ENCODE results near the gene TMEM223. TPM values are rescaled to one million over a fixed set of nuclear protein-coding genes. Genes with fewer than 3 reads are reported as not detected.
A peak's percentile ranks its signal among the peaks of the same experiment; 100 is the strongest.

Gene TMEM223
- total and polyA plus RNA-seq, 9 of the 15 experiments (the other 6 are each of a cell fraction or from before 2014, with no cell fraction given): 5.9 to 34.5 (median 19.6) TPM

GRCh38 chr11:62771144-62772021 is 20.4 kb downstream of the TMEM223 start, which contains the start of gene TAF6L (continued):
- TF ChIP-seq ZNF140 (CRISPR knock-in tag; IDR thresholded peaks at IDR 0.05): no peak
- TF ChIP-seq HOMEZ (CRISPR knock-in tag; IDR thresholded peaks at IDR 0.05): no peak
- TF ChIP-seq SMARCE1 (IDR thresholded peaks at IDR 0.05): no peak
- peak; percentile 95 for TF ChIP-seq RBM25 (IDR thresholded peaks at IDR 0.05; ENCODE audit: low read depth, low read length, severe bottlenecking)
- TF ChIP-seq, protein P1, sequence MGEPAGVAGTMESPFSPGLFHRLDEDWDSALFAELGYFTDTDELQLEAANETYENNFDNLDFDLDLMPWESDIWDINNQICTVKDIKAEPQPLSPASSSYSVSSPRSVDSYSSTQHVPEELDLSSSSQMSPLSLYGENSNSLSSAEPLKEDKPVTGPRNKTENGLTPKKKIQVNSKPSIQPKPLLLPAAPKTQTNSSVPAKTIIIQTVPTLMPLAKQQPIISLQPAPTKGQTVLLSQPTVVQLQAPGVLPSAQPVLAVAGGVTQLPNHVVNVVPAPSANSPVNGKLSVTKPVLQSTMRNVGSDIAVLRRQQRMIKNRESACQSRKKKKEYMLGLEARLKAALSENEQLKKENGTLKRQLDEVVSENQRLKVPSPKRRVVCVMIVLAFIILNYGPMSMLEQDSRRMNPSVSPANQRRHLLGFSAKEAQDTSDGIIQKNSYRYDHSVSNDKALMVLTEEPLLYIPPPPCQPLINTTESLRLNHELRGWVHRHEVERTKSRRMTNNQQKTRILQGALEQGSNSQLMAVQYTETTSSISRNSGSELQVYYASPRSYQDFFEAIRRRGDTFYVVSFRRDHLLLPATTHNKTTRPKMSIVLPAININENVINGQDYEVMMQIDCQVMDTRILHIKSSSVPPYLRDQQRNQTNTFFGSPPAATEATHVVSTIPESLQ (CRISPR knock-in tag; IDR thresholded peaks at IDR 0.05): no peak
- TF ChIP-seq HNRNPH1 (optimal IDR thresholded peaks at IDR 0.05; ENCODE audit: low read depth, low read length): no peak
- TF ChIP-seq, protein P2, sequence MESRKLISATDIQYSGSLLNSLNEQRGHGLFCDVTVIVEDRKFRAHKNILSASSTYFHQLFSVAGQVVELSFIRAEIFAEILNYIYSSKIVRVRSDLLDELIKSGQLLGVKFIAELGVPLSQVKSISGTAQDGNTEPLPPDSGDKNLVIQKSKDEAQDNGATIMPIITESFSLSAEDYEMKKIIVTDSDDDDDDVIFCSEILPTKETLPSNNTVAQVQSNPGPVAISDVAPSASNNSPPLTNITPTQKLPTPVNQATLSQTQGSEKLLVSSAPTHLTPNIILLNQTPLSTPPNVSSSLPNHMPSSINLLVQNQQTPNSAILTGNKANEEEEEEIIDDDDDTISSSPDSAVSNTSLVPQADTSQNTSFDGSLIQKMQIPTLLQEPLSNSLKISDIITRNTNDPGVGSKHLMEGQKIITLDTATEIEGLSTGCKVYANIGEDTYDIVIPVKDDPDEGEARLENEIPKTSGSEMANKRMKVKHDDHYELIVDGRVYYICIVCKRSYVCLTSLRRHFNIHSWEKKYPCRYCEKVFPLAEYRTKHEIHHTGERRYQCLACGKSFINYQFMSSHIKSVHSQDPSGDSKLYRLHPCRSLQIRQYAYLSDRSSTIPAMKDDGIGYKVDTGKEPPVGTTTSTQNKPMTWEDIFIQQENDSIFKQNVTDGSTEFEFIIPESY (CRISPR knock-in tag; IDR thresholded peaks at IDR 0.05): peak; percentile 25
- no peak for TF ChIP-seq RUNX1 (IDR thresholded peaks at IDR 0.05; ENCODE audit: low read depth)
- TF ChIP-seq ZNF668 (CRISPR knock-in tag; IDR thresholded peaks at IDR 0.05): no peak
- no peak for TF ChIP-seq ZNF253 (CRISPR knock-in tag; conservative IDR thresholded peaks at IDR 0.05)
- no peak for TF ChIP-seq SETDB1 (IDR thresholded peaks at IDR 0.05; ENCODE audit: low read length)
- no peak for TF ChIP-seq ZNF121 (CRISPR knock-in tag; conservative IDR thresholded peaks at IDR 0.05)
- TF ChIP-seq JUN (IDR thresholded peaks at IDR 0.05; ENCODE audit: borderline replicate concordance, low read depth, low read length): peak; percentile 24; the same call in 1 of the 2 replicates
- peak; percentile 53; the same call in 1 of the 2 replicates for TF ChIP-seq JUN (CRISPR knock-in tag; IDR thresholded peaks at IDR 0.05; ENCODE audit: borderline replicate concordance)
- 0 out of 4 replicates have a peak, but pooled peaks of 1 of the 2 experiments have one; percentile 16 for TF ChIP-seq TRIM24 (IDR thresholded peaks at IDR 0.05)
- TF ChIP-seq ZC3H8 (IDR thresholded peaks at IDR 0.05): no peak
- TF ChIP-seq MTA1 (IDR thresholded peaks at IDR 0.05; ENCODE audit: borderline replicate concordance): peak; percentile 76; the same call in 1 of the 2 replicates
- no peak for TF ChIP-seq ZNF586 (CRISPR knock-in tag; conservative IDR thresholded peaks at IDR 0.05)
- TF ChIP-seq, protein P3, sequence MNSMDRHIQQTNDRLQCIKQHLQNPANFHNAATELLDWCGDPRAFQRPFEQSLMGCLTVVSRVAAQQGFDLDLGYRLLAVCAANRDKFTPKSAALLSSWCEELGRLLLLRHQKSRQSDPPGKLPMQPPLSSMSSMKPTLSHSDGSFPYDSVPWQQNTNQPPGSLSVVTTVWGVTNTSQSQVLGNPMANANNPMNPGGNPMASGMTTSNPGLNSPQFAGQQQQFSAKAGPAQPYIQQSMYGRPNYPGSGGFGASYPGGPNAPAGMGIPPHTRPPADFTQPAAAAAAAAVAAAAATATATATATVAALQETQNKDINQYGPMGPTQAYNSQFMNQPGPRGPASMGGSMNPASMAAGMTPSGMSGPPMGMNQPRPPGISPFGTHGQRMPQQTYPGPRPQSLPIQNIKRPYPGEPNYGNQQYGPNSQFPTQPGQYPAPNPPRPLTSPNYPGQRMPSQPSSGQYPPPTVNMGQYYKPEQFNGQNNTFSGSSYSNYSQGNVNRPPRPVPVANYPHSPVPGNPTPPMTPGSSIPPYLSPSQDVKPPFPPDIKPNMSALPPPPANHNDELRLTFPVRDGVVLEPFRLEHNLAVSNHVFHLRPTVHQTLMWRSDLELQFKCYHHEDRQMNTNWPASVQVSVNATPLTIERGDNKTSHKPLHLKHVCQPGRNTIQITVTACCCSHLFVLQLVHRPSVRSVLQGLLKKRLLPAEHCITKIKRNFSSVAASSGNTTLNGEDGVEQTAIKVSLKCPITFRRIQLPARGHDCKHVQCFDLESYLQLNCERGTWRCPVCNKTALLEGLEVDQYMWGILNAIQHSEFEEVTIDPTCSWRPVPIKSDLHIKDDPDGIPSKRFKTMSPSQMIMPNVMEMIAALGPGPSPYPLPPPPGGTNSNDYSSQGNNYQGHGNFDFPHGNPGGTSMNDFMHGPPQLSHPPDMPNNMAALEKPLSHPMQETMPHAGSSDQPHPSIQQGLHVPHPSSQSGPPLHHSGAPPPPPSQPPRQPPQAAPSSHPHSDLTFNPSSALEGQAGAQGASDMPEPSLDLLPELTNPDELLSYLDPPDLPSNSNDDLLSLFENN (IDR thresholded peaks at IDR 0.05; ENCODE audit: low read depth in 2 of 2, low read length in 2 of 2): no peak

All from K562 (cell line).